ENCODE measurements around the gene PIAS1. TPM values are rescaled to one million over a fixed set of nuclear protein-coding genes. Genes with fewer than 3 reads are reported as not detected.
A peak's percentile ranks its signal among the peaks of the same experiment; 100 is the strongest.
"Not testable (repeated sequence)": the region's sequence is repeated elsewhere in the genome, so short reads cannot be mapped to it uniquely, and the experiment has no call there.

The PIAS1 gene
- total RNA-seq, 5 donors from 2014 or later (not counting 1 experiment from before 2014, with no cell fraction given) = 63.7 to 96.5 (median 70.3) TPM

GRCh38 chr15:68223171-68223570 is 169.1 kb downstream of the PIAS1 start:
- WGBS (ENCODE audit: insufficient coverage) = 100% methylated on average over 3 of the region's 6 CpGs

GRCh38 chr15:68224108-68224507 is 170.0 kb downstream of the PIAS1 start:
- peaks cover 7 to 28% of the 10 kb centered on the region in 2 experiments for H3K4me1 ChIP-seq (ENCODE audit: control insufficient read depth in 1 of 2, extremely low read depth in 1 of 2, insufficient read depth in 2 of 2, low read length in 2 of 2)
- H3K4me3 Mint-ChIP-seq = no peak overlapping the region
- ChIA-PET CTCF (interaction anchor here in 1 of 2 donors (0.6 kb wide), 2 partner anchors 15 to 989 kb away, joined by 3 to 4 read pairs; no protein-coding TSS in a partner anchor), POLR2A (interaction anchor here in 1 of 2 donors (0.6 to 0.7 kb wide), 3 partner anchors 20 to 463 kb away, joined by 5 to 10 read pairs (median 6); no protein-coding TSS in a partner anchor)
- no peaks in the 10 kb centered on the region for H3K36me3 Mint-ChIP-seq
- H3K27me3 ChIP-seq (replicated peaks in 1 of 2; ENCODE audit: control insufficient read depth in 2 of 2, extremely low read depth in 1 of 2, insufficient read depth in 2 of 2, low read length in 1 of 2) = no peaks in the 10 kb centered on the region
- ATAC-seq (replicated peaks in 1 of 4) = no peak
- no peak overlapping the region for H3K4me3 ChIP-seq (ENCODE audit: control insufficient read depth in 1 of 2, extremely low read depth in 1 of 2, low read length in 1 of 2)
- no peaks in the 10 kb centered on the region for H3K27me3 Mint-ChIP-seq
- H3K27ac Mint-ChIP-seq = no peak overlapping the region
- H3K4me1 Mint-ChIP-seq = peaks cover 23 to 32% (median 32%) of the 10 kb centered on the region in 3 donors
- DNase-seq = no peak
- 89% methylated on average over 3 of the region's 3 CpGs for WGBS (ENCODE audit: insufficient coverage)
- no peaks in the 10 kb centered on the region for H3K9me3 ChIP-seq
- H3K27ac ChIP-seq (ENCODE audit: low read length) = no peak overlapping the region
- H3K36me3 ChIP-seq (ENCODE audit: control insufficient read depth in 2 of 2, extremely low read depth in 1 of 2, insufficient read depth in 1 of 2, low read length in 1 of 2) = no peaks in the 10 kb centered on the region
- no peaks in the 10 kb centered on the region for H3K9me3 Mint-ChIP-seq

More at GRCh38 chr15:68223171-68223570, 169.1 kb downstream of the PIAS1 start:
- Histone ChIP-seq H3K4me1 (ENCODE audit: control insufficient read depth in 1 of 2, extremely low read depth in 1 of 2, insufficient read depth in 2 of 2, low read length in 2 of 2) (peaks cover 4 to 19% of the 10 kb centered on the region in 2 experiments), H3K36me3 (ENCODE audit: control insufficient read depth in 2 of 2, extremely low read depth in 1 of 2, insufficient read depth in 1 of 2, low read length in 1 of 2) (peaks cover 0 to 4% of the 10 kb centered on the region in 2 donors), H3K4me3 (ENCODE audit: control insufficient read depth in 1 of 2, extremely low read depth in 1 of 2, low read length in 1 of 2) (no peak overlapping the region), H3K27me3 (replicated peaks in 1 of 2; ENCODE audit: control insufficient read depth in 2 of 2, extremely low read depth in 1 of 2, insufficient read depth in 2 of 2, low read length in 1 of 2) (no peaks in the 10 kb centered on the region), H3K9me3 (no peaks in the 10 kb centered on the region), H3K27ac (ENCODE audit: low read length) (no peak overlapping the region)
- no peaks in the 10 kb centered on the region for H3K9me3 Mint-ChIP-seq
- H3K4me3 Mint-ChIP-seq = no peak overlapping the region
- H3K27me3 Mint-ChIP-seq = no peaks in the 10 kb centered on the region
- POLR2A ChIA-PET = no interaction called here
- H3K36me3 Mint-ChIP-seq = peaks cover 3% of the 10 kb centered on the region
- ATAC-seq (replicated peaks in 1 of 4) (no peak), DNase-seq (no peak)
- CTCF ChIA-PET = no interaction called here
- H3K4me1 Mint-ChIP-seq = peaks cover 15 to 25% (median 24%) of the 10 kb centered on the region in 3 donors
- no peak overlapping the region for H3K27ac Mint-ChIP-seq

- no peak overlapping the region for H3K27ac ChIP-seq (ENCODE audit: low read length)
- H3K27ac Mint-ChIP-seq = peak overlapping the region; percentile 46 to 58
- 65% methylated on average over 2 of the region's 3 CpGs for WGBS (ENCODE audit: insufficient coverage)
- no peaks in the 10 kb centered on the region for H3K9me3 ChIP-seq
- H3K27me3 Mint-ChIP-seq = no peaks in the 10 kb centered on the region
- peaks cover 7 to 28% of the 10 kb centered on the region in 2 experiments for H3K4me1 ChIP-seq (ENCODE audit: control insufficient read depth in 1 of 2, extremely low read depth in 1 of 2, insufficient read depth in 2 of 2, low read length in 2 of 2)
- no peak overlapping the region for H3K4me3 ChIP-seq (ENCODE audit: control insufficient read depth in 1 of 2, extremely low read depth in 1 of 2, low read length in 1 of 2)
- no peaks in the 10 kb centered on the region for H3K9me3 Mint-ChIP-seq
- H3K4me3 Mint-ChIP-seq = peak overlapping the region in 1 of 3 donors; percentile 3
- H3K4me1 Mint-ChIP-seq = peaks cover 23 to 33% (median 32%) of the 10 kb centered on the region in 3 donors
- H3K27me3 ChIP-seq (replicated peaks in 1 of 2; ENCODE audit: control insufficient read depth in 2 of 2, extremely low read depth in 1 of 2, insufficient read depth in 2 of 2, low read length in 1 of 2) = no peaks in the 10 kb centered on the region
- ChIA-PET CTCF (interaction anchor here in 1 of 2 donors (0.6 kb wide), 1 partner anchor 990 kb away, joined by 4 read pairs; no protein-coding TSS in a partner anchor), POLR2A (interaction anchor here in 1 of 2 donors (0.6 to 0.7 kb wide), 4 partner anchors 20 to 464 kb away, joined by 5 to 10 read pairs (median 6); no protein-coding TSS in a partner anchor)
- DNase-seq = no peak
- no peaks in the 10 kb centered on the region for H3K36me3 ChIP-seq (ENCODE audit: control insufficient read depth in 2 of 2, extremely low read depth in 1 of 2, insufficient read depth in 1 of 2, low read length in 1 of 2)
- no peak for ATAC-seq (replicated peaks in 1 of 4)
- H3K36me3 Mint-ChIP-seq = no peaks in the 10 kb centered on the region
These were observed 170.6 kb downstream of the PIAS1 start for GRCh38 chr15:68224546-68225250.

GRCh38 chr15:68225442-68225841 is 171.3 kb downstream of the PIAS1 start:
- H3K9me3 ChIP-seq; ATAC-seq (replicated peaks in 1 of 4); H3K27me3 ChIP-seq (replicated peaks in 1 of 2; ENCODE audit: control insufficient read depth in 2 of 2, extremely low read depth in 1 of 2, insufficient read depth in 2 of 2, low read length in 1 of 2); H3K4me3 ChIP-seq (ENCODE audit: control insufficient read depth in 1 of 2, extremely low read depth in 1 of 2, low read length in 1 of 2); H3K27me3 Mint-ChIP-seq; H3K4me3 Mint-ChIP-seq; H3K36me3 Mint-ChIP-seq; H3K9me3 Mint-ChIP-seq; H3K27ac ChIP-seq (ENCODE audit: low read length); H3K36me3 ChIP-seq (ENCODE audit: control insufficient read depth in 2 of 2, extremely low read depth in 1 of 2, insufficient read depth in 1 of 2, low read length in 1 of 2); DNase-seq; CTCF ChIA-PET: not testable (repeated sequence)
- Mint-ChIP-seq H3K4me1 (peaks cover 29 to 38% (median 38%) of the 10 kb centered on the region in 3 donors), H3K27ac (peak overlapping the region in 1 of 2 donors; percentile 46)
- 100% methylated on average over 1 of the region's 4 CpGs for WGBS (ENCODE audit: insufficient coverage)
- POLR2A ChIA-PET = interaction anchor here in 1 of 2 donors (0.6 kb wide), 1 partner anchor 30 kb away, joined by 5 read pairs; no protein-coding TSS in a partner anchor
- H3K4me1 ChIP-seq (ENCODE audit: control insufficient read depth in 1 of 2, extremely low read depth in 1 of 2, insufficient read depth in 2 of 2, low read length in 2 of 2) = peaks cover 7 to 35% of the 10 kb centered on the region in 2 experiments

- H3K27me3 ChIP-seq (replicated peaks in 1 of 2; ENCODE audit: control insufficient read depth in 2 of 2, extremely low read depth in 1 of 2, insufficient read depth in 2 of 2, low read length in 1 of 2) = peaks cover 0 to 9% of the 10 kb centered on the region in 2 experiments
These were observed 173.6 kb downstream of the PIAS1 start for GRCh38 chr15:68227643-68228142.

More at GRCh38 chr15:68227643-68228142, 173.6 kb downstream of the PIAS1 start:
- Histone ChIP-seq H3K36me3 (ENCODE audit: control insufficient read depth in 2 of 2, extremely low read depth in 1 of 2, insufficient read depth in 1 of 2, low read length in 1 of 2) (no peaks in the 10 kb centered on the region), H3K27ac (ENCODE audit: low read length) (no peak overlapping the region), H3K4me1 (ENCODE audit: control insufficient read depth in 1 of 2, extremely low read depth in 1 of 2, insufficient read depth in 2 of 2, low read length in 2 of 2) (peaks cover 7 to 35% of the 10 kb centered on the region in 2 experiments), H3K9me3 (no peaks in the 10 kb centered on the region), H3K4me3 (ENCODE audit: control insufficient read depth in 1 of 2, extremely low read depth in 1 of 2, low read length in 1 of 2) (no peak overlapping the region)
- ChIA-PET POLR2A (no interaction called here), CTCF (interaction anchor here in 1 of 2 donors (1.4 kb wide), 1 partner anchor 50 kb away, joined by 3 read pairs; the partner anchor contains the start of gene FEM1B)
- peak overlapping the region; percentile 77 to 86 (median 79) for H3K4me3 Mint-ChIP-seq
- ATAC-seq (replicated peaks in 1 of 4) = no peak
- H3K27ac Mint-ChIP-seq = peak overlapping the region in 1 of 2 donors; percentile 17
- no peak for DNase-seq
- 83% methylated on average over 8 of the region's 9 CpGs for WGBS (ENCODE audit: insufficient coverage)
- H3K9me3 Mint-ChIP-seq = no peaks in the 10 kb centered on the region
- peaks cover 29 to 43% (median 38%) of the 10 kb centered on the region in 3 donors for H3K4me1 Mint-ChIP-seq
- H3K36me3 Mint-ChIP-seq = no peaks in the 10 kb centered on the region
- H3K27me3 Mint-ChIP-seq = no peaks in the 10 kb centered on the region
